Osteocyte (in vitro differentiated cells): ENCODE measurements around the gene CLCN4. TPM values are rescaled to one million over a fixed set of nuclear protein-coding genes. Genes with fewer than 3 reads are reported as not detected.

Source experiments
- DNase-seq: peaks from one replicate; pipeline ENCODE4 v3.0.0; 2021; ENCODE audit warnings: mixed read lengths; ENCODE audit not compliant: unreplicated experiment; ENCODE audit errors: extremely low spot score
- H3K27ac Mint-ChIP-seq: one replicate; pipeline ENCODE4 v1.8.0; 2021; ENCODE audit warnings: mild to moderate bottlenecking, mixed read lengths; ENCODE audit not compliant: unreplicated experiment
- H3K27me3 Mint-ChIP-seq: one replicate; pipeline ENCODE4 v1.8.0; 2021; ENCODE audit warnings: mixed read lengths; ENCODE audit not compliant: unreplicated experiment
- H3K36me3 Mint-ChIP-seq: one replicate; pipeline ENCODE4 v1.8.0; 2021; ENCODE audit warnings: mixed read lengths; ENCODE audit not compliant: unreplicated experiment
- H3K4me1 Mint-ChIP-seq: one replicate; pipeline ENCODE4 v1.8.0; 2021; ENCODE audit warnings: mixed read lengths; ENCODE audit not compliant: unreplicated experiment
- H3K4me3 Mint-ChIP-seq: one replicate; pipeline ENCODE4 v1.8.0; 2021; ENCODE audit warnings: mild to moderate bottlenecking, moderate library complexity, mixed read lengths; ENCODE audit not compliant: unreplicated experiment
- H3K9me3 Mint-ChIP-seq: one replicate; pipeline ENCODE4 v1.8.0; 2021; ENCODE audit warnings: mixed read lengths; ENCODE audit not compliant: unreplicated experiment
- CTCF ChIP-seq: fragments of 200-600 bp; sonication (generic); IDR thresholded peaks from 2 replicates; pipeline ENCODE4 v1.5.0; 2021; ENCODE audit warnings: antibody characterized with exemption, mild to moderate bottlenecking, moderate library complexity
- total RNA-seq: library from RNA; stranded (reverse); gene quantifications from 2 replicates; pipeline ENCODE4 v1.2.1, GENCODE V29; 2021

The CLCN4 gene
- total RNA-seq, 1 donor from 2014 or later, result 2.3 TPM

- Mint-ChIP-seq H3K36me3 (no peaks in the 10 kb centered on the region), H3K4me1 (peaks cover 11% of the 10 kb centered on the region), H3K9me3 (peaks cover 4% of the 10 kb centered on the region), H3K4me3 (no peak overlapping the region), H3K27ac (no peak overlapping the region), H3K27me3 (no peaks in the 10 kb centered on the region)
- TF ChIP-seq CTCF, result no peak
- DNase-seq, result no peak
These were observed 102.9 kb downstream of the CLCN4 start for GRCh38 chrX:10259716-10260115.

GRCh38 chrX:10265775-10266174 lies 109.0 kb downstream of the CLCN4 start:
- Mint-ChIP-seq H3K27me3 (peaks cover 4% of the 10 kb centered on the region), H3K27ac (no peak overlapping the region), H3K4me1 (no peaks in the 10 kb centered on the region), H3K4me3 (no peak overlapping the region), H3K9me3 (peaks cover 19% of the 10 kb centered on the region), H3K36me3 (peaks cover 3% of the 10 kb centered on the region)
- DNase-seq, result no peak
- TF ChIP-seq CTCF, result no peak

- no peak for TF ChIP-seq CTCF
- peaks cover 27% of the 10 kb centered on the region for H3K27me3 Mint-ChIP-seq
- H3K27ac Mint-ChIP-seq, result no peak overlapping the region
- DNase-seq, result no peak
- no peak overlapping the region for H3K4me3 Mint-ChIP-seq
- H3K9me3 Mint-ChIP-seq, result peaks cover 10% of the 10 kb centered on the region
- H3K4me1 Mint-ChIP-seq, result peaks cover 6% of the 10 kb centered on the region
- H3K36me3 Mint-ChIP-seq, result no peaks in the 10 kb centered on the region
These were observed 121.9 kb downstream of the CLCN4 start for GRCh38 chrX:10278716-10279115.

- Mint-ChIP-seq H3K4me3 (no peak overlapping the region), H3K27ac (no peak overlapping the region), H3K9me3 (peaks cover 10% of the 10 kb centered on the region), H3K4me1 (peaks cover 6% of the 10 kb centered on the region), H3K27me3 (peaks cover 27% of the 10 kb centered on the region), H3K36me3 (no peaks in the 10 kb centered on the region)
- DNase-seq, result no peak
- no peak for TF ChIP-seq CTCF
These were observed 123.3 kb downstream of the CLCN4 start for GRCh38 chrX:10280071-10280470.

- Mint-ChIP-seq H3K27ac (no peak overlapping the region), H3K36me3 (no peaks in the 10 kb centered on the region), H3K9me3 (peaks cover 17% of the 10 kb centered on the region), H3K27me3 (peaks cover 30% of the 10 kb centered on the region), H3K4me1 (peaks cover 6% of the 10 kb centered on the region), H3K4me3 (no peak overlapping the region)
- DNase-seq, result no peak
- TF ChIP-seq CTCF, result no peak
These were observed 125.7 kb downstream of the CLCN4 start for GRCh38 chrX:10282490-10282889.
